GM23248 (cell line): ENCODE measurements around the gene TTN.

ENCODE experiments used
- EZH2 ChIP-seq: fragments of 200-600 bp; sonication (generic); IDR thresholded peaks from 2 replicates; pipeline ENCODE4 v1.6.1; 2018; ENCODE audit warnings: antibody characterized with exemption, mild to moderate bottlenecking; ENCODE audit not compliant: insufficient read depth, poor library complexity, severe bottlenecking
- EZH2phosphoT487 ChIP-seq: fragments of 200-600 bp; sonication (generic); IDR thresholded peaks from 2 replicates; pipeline ENCODE4 v1.6.1; 2018; ENCODE audit warnings: antibody characterized with exemption, moderate library complexity, mild to moderate bottlenecking, low read depth; ENCODE audit not compliant: insufficient read depth

- TF ChIP-seq EZH2 (no peak), EZH2phosphoT487 (no peak)
Measured at GRCh38 chr2:178855151-178855550, 47.9 kb upstream of the TTN start.
